ENCODE data around the gene BCOR. TPM values are rescaled to one million over a fixed set of nuclear protein-coding genes. Genes with fewer than 3 reads are reported as not detected.

BCOR gene
- total and polyA plus RNA-seq, 9 of the 15 experiments (the other 6 are each of a cell fraction or from before 2014, with no cell fraction given): 27.5 to 113 (median 37.6) TPM

DNA sequence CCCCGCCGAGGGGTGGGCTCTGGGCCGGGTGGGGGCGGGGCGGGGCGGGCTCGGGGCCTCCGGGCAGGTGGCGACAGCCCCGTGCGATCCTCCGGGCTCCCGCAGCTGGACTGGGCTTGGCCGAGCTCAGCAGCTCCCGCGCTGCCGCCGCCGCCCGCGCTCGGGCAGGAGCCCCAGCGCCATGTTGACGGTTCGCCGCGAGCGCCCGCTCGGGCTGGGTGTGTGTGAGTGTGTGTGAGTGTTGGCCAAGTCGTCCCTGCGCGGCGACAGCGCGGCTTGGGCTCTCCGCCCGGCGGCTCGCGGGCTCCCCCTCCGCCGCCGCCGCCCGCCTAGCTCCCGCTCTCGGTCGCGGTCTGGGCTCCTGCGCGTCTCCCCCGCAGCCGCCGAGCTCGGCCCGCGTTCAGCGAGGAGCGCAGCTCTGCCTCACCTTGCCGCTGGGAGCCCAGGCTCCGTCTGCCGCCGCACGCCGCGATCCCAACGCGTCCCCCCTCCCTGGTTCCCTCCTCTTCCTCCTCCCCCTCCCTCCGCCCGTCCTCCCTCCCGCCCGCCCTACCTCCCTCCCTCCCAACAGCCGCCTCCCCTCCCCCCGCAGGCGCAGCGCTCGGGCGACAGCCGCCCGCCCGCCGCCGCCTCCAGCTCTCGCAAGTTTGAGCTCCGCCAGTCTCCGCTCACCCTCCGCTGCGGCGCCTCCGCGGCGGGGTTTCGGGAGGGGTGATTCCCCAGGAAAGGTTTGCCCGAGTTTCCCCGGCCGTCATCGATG, at the start of gene BCOR (continued):
- TF ChIP-seq, protein P1, sequence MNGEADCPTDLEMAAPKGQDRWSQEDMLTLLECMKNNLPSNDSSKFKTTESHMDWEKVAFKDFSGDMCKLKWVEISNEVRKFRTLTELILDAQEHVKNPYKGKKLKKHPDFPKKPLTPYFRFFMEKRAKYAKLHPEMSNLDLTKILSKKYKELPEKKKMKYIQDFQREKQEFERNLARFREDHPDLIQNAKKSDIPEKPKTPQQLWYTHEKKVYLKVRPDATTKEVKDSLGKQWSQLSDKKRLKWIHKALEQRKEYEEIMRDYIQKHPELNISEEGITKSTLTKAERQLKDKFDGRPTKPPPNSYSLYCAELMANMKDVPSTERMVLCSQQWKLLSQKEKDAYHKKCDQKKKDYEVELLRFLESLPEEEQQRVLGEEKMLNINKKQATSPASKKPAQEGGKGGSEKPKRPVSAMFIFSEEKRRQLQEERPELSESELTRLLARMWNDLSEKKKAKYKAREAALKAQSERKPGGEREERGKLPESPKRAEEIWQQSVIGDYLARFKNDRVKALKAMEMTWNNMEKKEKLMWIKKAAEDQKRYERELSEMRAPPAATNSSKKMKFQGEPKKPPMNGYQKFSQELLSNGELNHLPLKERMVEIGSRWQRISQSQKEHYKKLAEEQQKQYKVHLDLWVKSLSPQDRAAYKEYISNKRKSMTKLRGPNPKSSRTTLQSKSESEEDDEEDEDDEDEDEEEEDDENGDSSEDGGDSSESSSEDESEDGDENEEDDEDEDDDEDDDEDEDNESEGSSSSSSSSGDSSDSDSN (IDR thresholded peaks at IDR 0.05; ENCODE audit: borderline replicate concordance in 1 of 2, low read depth in 2 of 2, low read length in 2 of 2): peak in 1 of 2 experiments; percentile 42; a peak in 2 of 4 replicates
- TF ChIP-seq RUNX1 (IDR thresholded peaks at IDR 0.05; ENCODE audit: low read depth): no peak
- no peak for TF ChIP-seq MTA2 (IDR thresholded peaks at IDR 0.05; ENCODE audit: low read depth)
- TF ChIP-seq NFE2 (IDR thresholded peaks at IDR 0.05; ENCODE audit: low read depth): no peak
- TF ChIP-seq MYBL2 (IDR thresholded peaks at IDR 0.05; ENCODE audit: low read depth): no peak
- no peak for TF ChIP-seq MYBL2 (CRISPR knock-in tag; IDR thresholded peaks at IDR 0.05; ENCODE audit: borderline replicate concordance)
- no peak for TF ChIP-seq TGIF2 (CRISPR knock-in tag; IDR thresholded peaks at IDR 0.05)
- no peak for TF ChIP-seq TFAM (CRISPR knock-in tag; conservative IDR thresholded peaks at IDR 0.05)
- no peak for TF ChIP-seq ZNF253 (CRISPR knock-in tag; conservative IDR thresholded peaks at IDR 0.05)
- TF ChIP-seq PHB2 (IDR thresholded peaks at IDR 0.05; ENCODE audit: low read depth): no peak
- no peak for TF ChIP-seq TCF3 (CRISPR knock-in tag; IDR thresholded peaks at IDR 0.05)
- TF ChIP-seq NR2C2 (CRISPR knock-in tag; IDR thresholded peaks at IDR 0.05): no peak
- TF ChIP-seq NR2C2 (tag; IDR thresholded peaks at IDR 0.05): peak; percentile 20; the same call in 1 of the 2 replicates
- TF ChIP-seq ZNF75A (CRISPR knock-in tag; IDR thresholded peaks at IDR 0.05): no peak
- no peak for TF ChIP-seq ZNF766 (CRISPR knock-in tag; conservative IDR thresholded peaks at IDR 0.05)
- TF ChIP-seq, protein P2, sequence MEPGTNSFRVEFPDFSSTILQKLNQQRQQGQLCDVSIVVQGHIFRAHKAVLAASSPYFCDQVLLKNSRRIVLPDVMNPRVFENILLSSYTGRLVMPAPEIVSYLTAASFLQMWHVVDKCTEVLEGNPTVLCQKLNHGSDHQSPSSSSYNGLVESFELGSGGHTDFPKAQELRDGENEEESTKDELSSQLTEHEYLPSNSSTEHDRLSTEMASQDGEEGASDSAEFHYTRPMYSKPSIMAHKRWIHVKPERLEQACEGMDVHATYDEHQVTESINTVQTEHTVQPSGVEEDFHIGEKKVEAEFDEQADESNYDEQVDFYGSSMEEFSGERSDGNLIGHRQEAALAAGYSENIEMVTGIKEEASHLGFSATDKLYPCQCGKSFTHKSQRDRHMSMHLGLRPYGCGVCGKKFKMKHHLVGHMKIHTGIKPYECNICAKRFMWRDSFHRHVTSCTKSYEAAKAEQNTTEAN (CRISPR knock-in tag; IDR thresholded peaks at IDR 0.05): no peak
- no peak for TF ChIP-seq SMARCB1 (IDR thresholded peaks at IDR 0.05; ENCODE audit: insufficient read length, low read depth)
- no peak for TF ChIP-seq FOXK2 (conservative IDR thresholded peaks at IDR 0.05 in 1 of 2, IDR thresholded peaks at IDR 0.05 in 1 of 2; ENCODE audit: low read depth in 2 of 2)
- TF ChIP-seq EP400 (IDR thresholded peaks at IDR 0.05): peak; percentile 6; the same call in 1 of the 2 replicates
- no peak for TF ChIP-seq ZSCAN32 (CRISPR knock-in tag; IDR thresholded peaks at IDR 0.05)
- no peak for TF ChIP-seq POLR2AphosphoS2 (IDR thresholded peaks at IDR 0.05; ENCODE audit: low read length)
- TF ChIP-seq ZNF354B (CRISPR knock-in tag; IDR thresholded peaks at IDR 0.05): no peak
- TF ChIP-seq TSC22D4 (tag; IDR thresholded peaks at IDR 0.05): no peak
- TF ChIP-seq HCFC1 (IDR thresholded peaks at IDR 0.05; ENCODE audit: low read depth, low read length): no peak
- TF ChIP-seq, protein P3, sequence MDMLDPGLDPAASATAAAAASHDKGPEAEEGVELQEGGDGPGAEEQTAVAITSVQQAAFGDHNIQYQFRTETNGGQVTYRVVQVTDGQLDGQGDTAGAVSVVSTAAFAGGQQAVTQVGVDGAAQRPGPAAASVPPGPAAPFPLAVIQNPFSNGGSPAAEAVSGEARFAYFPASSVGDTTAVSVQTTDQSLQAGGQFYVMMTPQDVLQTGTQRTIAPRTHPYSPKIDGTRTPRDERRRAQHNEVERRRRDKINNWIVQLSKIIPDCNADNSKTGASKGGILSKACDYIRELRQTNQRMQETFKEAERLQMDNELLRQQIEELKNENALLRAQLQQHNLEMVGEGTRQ (CRISPR knock-in tag; IDR thresholded peaks at IDR 0.05): no peak
- no peak for TF ChIP-seq DMBX1 (CRISPR knock-in tag; IDR thresholded peaks at IDR 0.05; ENCODE audit: borderline replicate concordance)
- no peak for TF ChIP-seq SRSF7 (optimal IDR thresholded peaks at IDR 0.05; ENCODE audit: low read depth, low read length)
- no peak for TF ChIP-seq PHB (CRISPR knock-in tag; IDR thresholded peaks at IDR 0.05)
